GM21825 (cell line): ENCODE measurements around the gene CD300C.
A peak's percentile ranks its signal among the peaks of the same experiment; 100 is the strongest.
"Not testable (repeated sequence)": the region's sequence is repeated elsewhere in the genome, so short reads cannot be mapped to it uniquely, and the experiment has no call there.

ENCODE experiments used
- ATAC-seq: cut with Tn5 transposase; IDR thresholded peaks from one replicate; pipeline ENCODE4 v1.9.1; 2021; ENCODE audit warnings: mild to moderate bottlenecking, moderate library complexity; ENCODE audit not compliant: unreplicated experiment

Gene CD300C

DNA sequence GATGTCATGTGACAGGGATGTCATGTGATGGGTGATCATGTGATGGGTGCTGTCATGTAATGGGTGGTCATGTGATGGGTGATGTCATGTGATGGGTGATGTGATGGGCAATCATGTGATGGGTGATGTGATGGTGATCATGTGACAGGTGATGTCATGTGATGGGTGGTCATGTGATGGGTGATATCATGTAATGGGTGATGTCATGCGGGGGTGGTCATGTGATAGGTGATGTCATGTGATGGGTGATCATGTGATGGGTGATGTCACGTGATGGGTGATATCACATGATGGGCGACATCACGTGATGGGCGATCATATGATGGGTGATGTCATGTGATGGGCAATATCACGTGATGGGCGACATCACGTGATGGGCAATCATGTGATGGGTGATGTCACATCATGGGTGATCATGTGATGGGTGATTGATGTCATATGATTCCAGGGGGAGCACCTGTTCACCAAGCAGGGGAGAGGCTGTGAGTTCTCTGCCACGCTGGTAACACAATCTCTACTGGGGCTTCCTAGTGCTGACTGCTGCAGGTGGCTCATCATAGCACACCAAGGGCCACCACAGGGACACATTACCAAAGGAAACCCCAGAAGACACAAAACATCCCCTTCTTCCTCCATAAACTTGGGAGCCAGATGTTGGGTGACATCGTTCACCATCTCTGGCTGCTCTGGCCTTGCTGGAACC is 31.1 kb downstream of the CD300C start:
- no peak for ATAC-seq

DNA sequence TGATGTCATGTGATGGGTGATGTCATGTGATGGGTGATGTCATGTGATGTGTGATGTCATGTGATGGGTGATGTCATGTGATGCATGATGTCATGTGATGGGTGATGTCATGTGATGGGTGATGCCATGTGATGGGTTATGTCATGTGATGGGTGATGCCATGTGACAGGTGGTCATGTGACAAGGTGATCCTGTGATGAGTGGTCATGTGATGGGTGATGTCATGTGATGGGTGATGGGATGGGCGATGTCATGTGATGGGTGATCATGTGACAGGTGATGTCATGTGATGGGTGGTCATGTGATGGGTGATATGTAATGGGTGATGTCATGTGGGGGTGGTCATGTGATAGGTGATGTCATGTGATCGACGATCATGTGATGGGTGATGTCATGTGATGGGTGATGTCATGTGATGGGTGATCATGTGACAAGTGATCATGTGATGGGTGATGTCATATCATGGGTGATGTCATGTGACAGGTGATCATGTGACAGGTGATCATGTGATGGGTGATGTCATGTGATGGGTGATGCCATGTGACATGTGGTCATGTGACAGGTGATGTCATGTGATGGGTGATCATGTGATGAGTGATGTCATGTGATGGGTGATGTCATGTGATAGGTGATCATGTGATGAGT is 31.8 kb downstream of the CD300C start:
- no peak for ATAC-seq

- ATAC-seq, result peak; percentile 53
Observed at GRCh38 chr17:74512624-74513091, 33.3 kb downstream of the CD300C start.

DNA sequence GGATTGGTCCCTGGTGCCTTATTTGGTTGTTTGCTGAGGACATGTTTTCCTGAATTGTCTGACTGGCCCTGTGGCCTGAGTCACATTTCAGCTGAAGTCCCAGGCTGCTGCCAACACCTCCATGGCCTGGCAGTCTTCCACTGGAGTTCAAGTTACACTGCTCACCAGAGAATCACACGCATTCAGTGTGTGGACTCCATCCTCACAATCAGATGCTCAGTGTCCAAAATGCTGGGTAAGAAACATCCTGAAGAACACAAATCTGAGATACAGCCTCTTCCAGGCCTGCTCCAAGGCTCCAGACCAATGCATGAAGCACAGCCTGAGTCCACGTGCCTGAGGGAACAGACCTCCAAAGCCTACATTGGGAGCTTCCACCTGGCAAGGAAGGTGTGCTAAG is 33.9 kb downstream of the CD300C start:
- no peak for ATAC-seq

GRCh38 chr17:74508156-74508555 is 37.8 kb downstream of the CD300C start:
- no peak for ATAC-seq

DNA sequence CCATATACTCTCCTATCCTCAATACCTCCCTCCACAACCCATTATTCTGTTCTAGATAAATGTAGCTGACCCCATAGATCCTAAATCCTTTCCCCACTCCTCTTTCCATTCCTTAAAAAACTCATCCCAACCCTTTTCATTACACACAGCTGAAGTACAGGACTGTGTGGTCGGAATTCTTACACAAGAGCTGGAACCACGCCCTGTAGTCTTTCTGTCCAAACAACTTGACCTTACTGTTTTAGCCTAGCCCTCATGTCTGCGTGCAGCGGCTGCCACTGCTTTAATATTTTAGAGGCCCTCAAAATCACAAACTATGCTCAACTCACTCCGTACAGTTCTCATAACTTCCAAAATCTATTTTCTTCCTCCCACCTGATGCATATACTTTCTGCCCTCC is 42.0 kb downstream of the CD300C start:
- not testable (repeated sequence) for ATAC-seq

DNA sequence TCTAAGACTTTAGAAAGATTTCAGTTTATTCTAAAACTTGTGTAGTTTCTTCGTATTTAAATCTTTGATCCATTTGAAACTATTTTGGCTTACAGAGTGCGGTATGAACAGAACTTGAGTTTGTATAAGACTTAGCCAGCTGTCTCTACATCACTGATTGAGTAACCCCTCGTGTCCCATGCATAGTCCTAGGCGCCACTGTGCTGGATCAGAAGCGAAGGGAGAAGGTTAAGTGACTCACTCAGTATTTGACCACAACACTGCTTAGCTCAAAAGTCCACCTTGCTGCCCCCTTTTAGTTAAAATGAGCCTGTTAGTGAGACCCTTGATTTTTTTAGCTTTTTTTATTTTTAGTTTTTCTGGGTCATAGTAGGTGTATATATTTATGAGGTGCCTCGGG is 43.1 kb downstream of the CD300C start:
- no peak for ATAC-seq

DNA sequence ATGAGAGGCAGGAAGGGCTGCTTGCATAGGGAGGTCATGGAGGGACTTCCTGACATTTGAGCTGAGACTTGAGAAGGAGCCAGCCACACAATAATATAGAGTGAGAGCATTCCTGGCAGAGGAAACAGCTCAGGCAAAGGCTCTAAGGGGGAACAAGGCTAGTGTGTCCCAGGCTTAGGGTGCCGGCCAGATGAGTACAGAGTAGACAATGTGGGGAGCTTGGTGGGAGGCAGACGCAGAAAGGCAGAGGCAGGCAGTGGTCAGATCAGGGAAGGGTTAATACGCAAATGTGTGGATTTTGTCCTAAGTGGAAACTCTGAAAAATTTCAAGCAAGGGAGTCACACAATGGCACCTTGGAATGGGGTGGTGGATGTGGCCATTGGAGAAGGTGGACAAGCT is 45.9 kb downstream of the CD300C start:
- ATAC-seq, result no peak

DNA sequence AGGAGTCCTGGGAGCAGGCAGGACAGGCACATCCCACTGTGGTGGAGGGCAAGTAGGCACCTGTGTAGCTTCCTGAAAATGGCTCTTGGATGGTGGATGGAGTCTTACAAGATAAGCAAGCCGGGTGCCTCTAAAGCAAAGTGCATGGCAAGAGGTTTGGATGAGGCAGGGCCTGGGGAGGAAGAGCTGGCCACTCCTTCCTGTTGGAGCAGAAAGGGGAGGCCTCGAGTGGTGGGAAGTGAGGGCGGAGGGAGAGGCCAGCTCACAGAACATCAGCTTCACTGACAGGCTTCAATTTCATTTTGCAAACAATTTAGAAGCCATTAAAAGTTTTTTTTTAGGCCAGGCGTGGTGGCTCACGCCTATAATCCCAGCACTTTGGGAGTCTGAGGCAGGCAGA is 48.4 kb downstream of the CD300C start:
- ATAC-seq, result no peak

GRCh38 chr17:74493331-74493833 is 52.5 kb downstream of the CD300C start:
- ATAC-seq, result no peak

- ATAC-seq, result no peak
Observed at GRCh38 chr17:74491626-74492025, 54.3 kb downstream of the CD300C start.
